ENCODE measurements around the gene OPN1LW.
"Not testable (repeated sequence)": the region's sequence is repeated elsewhere in the genome, so short reads cannot be mapped to it uniquely, and the experiment has no call there.

OPN1LW gene

DNA sequence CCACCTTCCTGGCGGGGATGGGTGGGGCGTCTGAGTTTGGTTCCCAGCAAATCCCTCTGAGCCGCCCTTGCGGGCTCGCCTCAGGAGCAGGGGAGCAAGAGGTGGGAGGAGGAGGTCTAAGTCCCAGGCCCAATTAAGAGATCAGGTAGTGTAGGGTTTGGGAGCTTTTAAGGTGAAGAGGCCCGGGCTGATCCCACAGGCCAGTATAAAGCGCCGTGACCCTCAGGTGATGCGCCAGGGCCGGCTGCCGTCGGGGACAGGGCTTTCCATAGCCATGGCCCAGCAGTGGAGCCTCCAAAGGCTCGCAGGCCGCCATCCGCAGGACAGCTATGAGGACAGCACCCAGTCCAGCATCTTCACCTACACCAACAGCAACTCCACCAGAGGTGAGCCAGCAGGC is at the start of gene OPN1LW:
Gene OPN1LW (plus strand): TSS at position 234 of the 400 bp plus-strand sequence. CDS start 41 bp downstream, at position 275.
- H3K9me3 ChIP-seq (ENCODE audit: insufficient read depth, low read length, severe bottlenecking); H4K20me1 ChIP-seq (ENCODE audit: insufficient read depth, low read length); ATAC-seq (ENCODE audit: insufficient read depth, low read depth); H3K27me3 ChIP-seq (ENCODE audit: insufficient read depth, low read length, poor library complexity); H3K79me2 ChIP-seq (ENCODE audit: insufficient read depth, low read length); H3K4me1 ChIP-seq (ENCODE audit: insufficient read depth, low read length); H3K4me2 ChIP-seq (ENCODE audit: insufficient read depth, low read length); H3K36me3 ChIP-seq (ENCODE audit: insufficient read depth, low read length); H3K4me3 ChIP-seq (ENCODE audit: low read depth in 1 of 2, low read length in 2 of 2); H3K27ac ChIP-seq (ENCODE audit: low read length); DNase-seq; H2AFZ ChIP-seq (ENCODE audit: low read depth, low read length); H3K9ac ChIP-seq (ENCODE audit: low read depth, low read length): not testable (repeated sequence)

DNA sequence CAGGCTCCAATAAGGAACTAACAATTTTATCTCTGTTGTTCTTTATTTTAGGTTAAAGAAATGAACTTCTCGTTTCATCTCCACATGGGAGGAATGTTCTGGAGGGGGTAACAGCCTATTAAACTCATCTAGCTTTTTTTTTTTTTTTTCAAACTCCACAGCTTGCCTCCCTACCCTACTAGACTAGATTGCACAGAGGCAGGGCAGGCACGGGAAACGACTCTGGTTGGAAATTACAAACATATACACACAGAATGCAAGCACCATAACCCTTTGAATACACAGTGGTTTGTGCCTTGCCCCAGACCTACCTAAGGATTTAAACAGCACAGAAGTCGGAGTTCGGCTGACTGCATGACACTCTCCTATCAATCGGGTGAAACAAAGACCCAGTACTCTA is 49.2 kb upstream of the OPN1LW start:
- Histone ChIP-seq H3K4me1 (ENCODE audit: insufficient read depth, low read length) (peaks cover 37% of the 10 kb centered on the region), H4K20me1 (ENCODE audit: insufficient read depth, low read length) (peaks cover 54% of the 10 kb centered on the region), H3K27ac (ENCODE audit: low read length) (no peak overlapping the region), H3K36me3 (ENCODE audit: insufficient read depth, low read length) (peaks cover 23% of the 10 kb centered on the region), H3K4me2 (ENCODE audit: insufficient read depth, low read length) (peak overlapping the region; percentile 92), H2AFZ (ENCODE audit: low read depth, low read length) (no peak overlapping the region), H3K79me2 (ENCODE audit: insufficient read depth, low read length) (peaks cover 79% of the 10 kb centered on the region), H3K9me3 (ENCODE audit: insufficient read depth, low read length, severe bottlenecking) (no peaks in the 10 kb centered on the region), H3K9ac (ENCODE audit: low read depth, low read length) (0 out of 2 replicates have a peak overlapping the region, but pooled peaks have one; percentile 12), H3K27me3 (ENCODE audit: insufficient read depth, low read length, poor library complexity) (no peaks in the 10 kb centered on the region), H3K4me3 (ENCODE audit: low read depth in 1 of 2, low read length in 2 of 2) (no peak overlapping the region)
- no peak for TF ChIP-seq EZH2 (IDR thresholded peaks at IDR 0.05; ENCODE audit: borderline replicate concordance, low read depth, low read length, severe bottlenecking)
- TF ChIP-seq, protein P1, sequence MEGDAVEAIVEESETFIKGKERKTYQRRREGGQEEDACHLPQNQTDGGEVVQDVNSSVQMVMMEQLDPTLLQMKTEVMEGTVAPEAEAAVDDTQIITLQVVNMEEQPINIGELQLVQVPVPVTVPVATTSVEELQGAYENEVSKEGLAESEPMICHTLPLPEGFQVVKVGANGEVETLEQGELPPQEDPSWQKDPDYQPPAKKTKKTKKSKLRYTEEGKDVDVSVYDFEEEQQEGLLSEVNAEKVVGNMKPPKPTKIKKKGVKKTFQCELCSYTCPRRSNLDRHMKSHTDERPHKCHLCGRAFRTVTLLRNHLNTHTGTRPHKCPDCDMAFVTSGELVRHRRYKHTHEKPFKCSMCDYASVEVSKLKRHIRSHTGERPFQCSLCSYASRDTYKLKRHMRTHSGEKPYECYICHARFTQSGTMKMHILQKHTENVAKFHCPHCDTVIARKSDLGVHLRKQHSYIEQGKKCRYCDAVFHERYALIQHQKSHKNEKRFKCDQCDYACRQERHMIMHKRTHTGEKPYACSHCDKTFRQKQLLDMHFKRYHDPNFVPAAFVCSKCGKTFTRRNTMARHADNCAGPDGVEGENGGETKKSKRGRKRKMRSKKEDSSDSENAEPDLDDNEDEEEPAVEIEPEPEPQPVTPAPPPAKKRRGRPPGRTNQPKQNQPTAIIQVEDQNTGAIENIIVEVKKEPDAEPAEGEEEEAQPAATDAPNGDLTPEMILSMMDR (IDR thresholded peaks at IDR 0.05; ENCODE audit: borderline replicate concordance, extremely low read depth, low read length, poor library complexity, severe bottlenecking), result no peak
- ATAC-seq (ENCODE audit: insufficient read depth, low read depth) (no peak), DNase-seq (no peak)

DNA sequence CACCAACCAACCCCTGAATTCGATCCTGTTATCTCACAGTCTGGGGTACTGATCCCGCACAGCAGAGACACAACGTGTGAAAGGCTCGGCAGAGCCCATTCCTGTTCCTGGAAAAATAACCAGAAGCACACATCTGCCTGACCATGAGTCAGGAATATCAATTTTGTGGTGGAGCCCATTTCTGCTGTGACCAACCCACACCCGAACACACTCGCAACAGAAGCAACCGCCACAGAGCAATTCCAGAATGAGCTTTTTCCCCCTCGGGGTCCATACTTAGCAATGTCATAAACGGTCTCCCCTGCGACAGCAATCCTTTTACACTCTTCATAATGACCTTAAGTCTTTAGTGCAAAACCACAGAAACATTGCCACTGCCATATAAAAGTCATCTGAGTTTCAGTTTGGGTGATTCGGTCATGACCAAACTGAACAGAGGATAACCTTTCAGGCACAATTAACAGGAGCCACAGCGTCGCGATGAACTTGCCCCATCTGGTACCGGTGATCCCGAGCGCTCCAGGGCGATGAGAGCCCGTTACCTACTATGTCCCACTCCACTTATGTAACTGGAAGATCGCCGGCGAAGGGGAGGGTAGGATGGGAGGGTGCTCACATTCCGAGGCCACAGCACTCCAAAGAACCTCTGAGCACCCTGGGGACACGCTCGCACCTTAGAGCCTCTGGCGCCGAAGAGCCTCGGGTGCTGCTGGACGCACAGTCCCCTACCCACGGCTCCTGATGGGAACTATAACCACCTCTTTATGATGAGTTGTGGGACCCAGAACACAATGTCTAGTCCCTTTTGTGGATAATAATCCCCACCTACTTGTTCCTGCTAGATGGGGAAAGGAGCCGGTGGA is 47.7 kb upstream of the OPN1LW start:
- Histone ChIP-seq H3K79me2 (ENCODE audit: insufficient read depth, low read length) (peaks cover 64% of the 10 kb centered on the region), H4K20me1 (ENCODE audit: insufficient read depth, low read length) (peaks cover 46% of the 10 kb centered on the region), H3K4me1 (ENCODE audit: insufficient read depth, low read length) (peaks cover 37% of the 10 kb centered on the region), H3K4me3 (ENCODE audit: low read depth in 1 of 2, low read length in 2 of 2) (peak overlapping the region; percentile 57 to 76; a peak in 3 of 4 replicates), H3K27ac (ENCODE audit: low read length) (peak overlapping the region; percentile 77), H3K9me3 (ENCODE audit: insufficient read depth, low read length, severe bottlenecking) (no peaks in the 10 kb centered on the region), H2AFZ (ENCODE audit: low read depth, low read length) (peak overlapping the region; percentile 52; the same call in 1 of the 2 replicates), H3K36me3 (ENCODE audit: insufficient read depth, low read length) (peaks cover 13% of the 10 kb centered on the region), H3K27me3 (ENCODE audit: insufficient read depth, low read length, poor library complexity) (no peaks in the 10 kb centered on the region), H3K9ac (ENCODE audit: low read depth, low read length) (peak overlapping the region; percentile 73), H3K4me2 (ENCODE audit: insufficient read depth, low read length) (peak overlapping the region; percentile 92)
- TF ChIP-seq EZH2 (IDR thresholded peaks at IDR 0.05; ENCODE audit: borderline replicate concordance, low read depth, low read length, severe bottlenecking), result no peak
- TF ChIP-seq, protein P1 (IDR thresholded peaks at IDR 0.05; ENCODE audit: borderline replicate concordance, extremely low read depth, low read length, poor library complexity, severe bottlenecking), result no peak
- DNase-seq (no peak), ATAC-seq (ENCODE audit: insufficient read depth, low read depth) (no peak)

DNA sequence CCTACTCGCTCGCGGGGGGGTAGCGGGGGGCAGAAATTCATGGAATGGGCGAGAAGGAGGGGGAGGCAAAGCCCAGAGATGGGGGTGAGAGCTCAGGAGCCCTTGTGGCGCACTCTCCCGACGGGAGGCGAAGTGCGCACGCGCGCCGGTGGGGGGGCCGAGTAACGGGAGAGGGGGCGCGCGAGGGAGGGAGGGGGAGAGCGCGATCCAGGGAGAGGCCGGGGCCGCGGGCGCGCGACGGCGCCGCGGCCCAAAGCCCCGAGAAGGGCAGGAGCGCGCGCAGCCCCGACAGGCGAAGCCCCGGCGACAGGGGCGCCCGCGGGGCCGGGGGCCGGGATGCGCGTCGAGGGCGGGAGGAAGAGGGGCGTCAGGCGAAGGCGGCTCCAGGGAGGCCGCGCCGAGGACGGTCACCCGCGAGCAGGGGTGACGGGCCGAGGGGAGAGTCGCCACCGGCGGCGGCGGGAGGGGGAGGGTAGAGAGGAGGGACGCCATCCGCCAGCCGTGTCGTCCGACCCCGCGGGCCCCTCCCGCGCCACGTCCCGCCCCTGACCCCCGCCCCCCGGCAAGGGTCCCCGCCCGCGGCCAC is 46.9 kb upstream of the OPN1LW start:
- H3K36me3 ChIP-seq (ENCODE audit: insufficient read depth, low read length), result peaks cover 8% of the 10 kb centered on the region
- peak overlapping the region; percentile 80 for H3K27ac ChIP-seq (ENCODE audit: low read length)
- peaks cover 37% of the 10 kb centered on the region for H3K4me1 ChIP-seq (ENCODE audit: insufficient read depth, low read length)
- H3K4me3 ChIP-seq (ENCODE audit: low read depth in 1 of 2, low read length in 2 of 2), result peak overlapping the region; percentile 57 to 76; a peak in 3 of 4 replicates
- no peaks in the 10 kb centered on the region for H3K9me3 ChIP-seq (ENCODE audit: insufficient read depth, low read length, severe bottlenecking)
- peak overlapping the region; percentile 73 for H3K9ac ChIP-seq (ENCODE audit: low read depth, low read length)
- peak overlapping the region; percentile 52 for H2AFZ ChIP-seq (ENCODE audit: low read depth, low read length)
- peaks cover 41% of the 10 kb centered on the region for H4K20me1 ChIP-seq (ENCODE audit: insufficient read depth, low read length)
- peak overlapping the region; percentile 92 for H3K4me2 ChIP-seq (ENCODE audit: insufficient read depth, low read length)
- H3K27me3 ChIP-seq (ENCODE audit: insufficient read depth, low read length, poor library complexity), result no peaks in the 10 kb centered on the region
- H3K79me2 ChIP-seq (ENCODE audit: insufficient read depth, low read length), result peaks cover 56% of the 10 kb centered on the region
- DNase-seq (peak; percentile 80), ATAC-seq (ENCODE audit: insufficient read depth, low read depth) (peak; percentile 64)
- TF ChIP-seq EZH2 (IDR thresholded peaks at IDR 0.05; ENCODE audit: borderline replicate concordance, low read depth, low read length, severe bottlenecking), result no peak
- TF ChIP-seq, protein P1 (IDR thresholded peaks at IDR 0.05; ENCODE audit: borderline replicate concordance, extremely low read depth, low read length, poor library complexity, severe bottlenecking), result no peak

All from DND-41 (cell line).